Right atrium auricular region (tissue), 2 donors: ENCODE results near the gene PSMB11. TPM values are rescaled to one million over a fixed set of nuclear protein-coding genes. Genes with fewer than 3 reads are reported as not detected.
A peak's percentile ranks its signal among the peaks of the same experiment; 100 is the strongest.

Source experiments
- DNase-seq: peaks from one replicate; pipeline ENCODE4 v3.0.0-alpha.2; 2019; ENCODE audit warnings: low spot score
- H3K27ac ChIP-seq, 2 donors: fragments of 200-600 bp; sonication (generic); 1 replicate in 1 of 2; 2 replicates in 1 of 2; pipeline ENCODE4 v1.5.1; 2016 to 2019
- H3K27me3 ChIP-seq, 2 donors: fragments of 200-600 bp; sonication (generic); one replicate each; pipeline versions ENCODE4 v1.5.1 to v1.6.0; 2017 to 2019
- H3K36me3 ChIP-seq: fragments of 200-600 bp; sonication (generic); one replicate; pipeline ENCODE4 v1.5.1; 2016
- H3K4me1 ChIP-seq, 2 donors: fragments of 200-600 bp; sonication (generic); one replicate each; pipeline versions ENCODE4 v1.5.1 to v1.6.0; 2017 to 2019
- H3K4me3 ChIP-seq, 2 donors: fragments of 200-600 bp; sonication (generic); 1 replicate in 1 of 2; 2 replicates in 1 of 2; pipeline ENCODE4 v1.5.1; 2017 to 2019; ENCODE audit warnings: mild to moderate bottlenecking in 1 of 2, moderate library complexity in 1 of 2
- H3K9me3 ChIP-seq, 2 donors: fragments of 200-600 bp; sonication (generic); one replicate each; pipeline ENCODE4 v1.5.1; 2019
- CTCF ChIP-seq, 2 donors: fragments of 200-600 bp; sonication (generic); IDR thresholded peaks; one replicate each; pipeline ENCODE4 v1.5.1; 2019; ENCODE audit warnings: antibody characterized with exemption in 2 of 2
- total RNA-seq, 2 donors: library from RNA; depleted of rRNA; stranded (reverse); fragments of >200 nt; gene quantifications; one replicate each; pipeline ENCODE4 v1.1.0, GENCODE V29; 2016

PSMB11 gene
- total RNA-seq, 2 donors from 2014 or later = not detected

GRCh38 chr14:23077962-23078361 is 36.0 kb downstream of the PSMB11 start:
- no peak for TF ChIP-seq CTCF (IDR thresholded peaks at IDR 0.05)
- Histone ChIP-seq H3K36me3 (peaks cover 90% of the 10 kb centered on the region), H3K27ac (peak overlapping the region; percentile 27 to 42), H3K4me3 (no peak overlapping the region), H3K4me1 (peaks cover 0 to 34% of the 10 kb centered on the region in 2 donors), H3K27me3 (no peaks in the 10 kb centered on the region), H3K9me3 (no peaks in the 10 kb centered on the region)
- DNase-seq = no peak

- no peak overlapping the region for H3K4me3 ChIP-seq
- DNase-seq = peak; percentile 91
- peak overlapping the region; percentile 27 to 42 for H3K27ac ChIP-seq
- no peaks in the 10 kb centered on the region for H3K27me3 ChIP-seq
- TF ChIP-seq CTCF (IDR thresholded peaks at IDR 0.05) = no peak
- H3K9me3 ChIP-seq = no peaks in the 10 kb centered on the region
- peaks cover 89% of the 10 kb centered on the region for H3K36me3 ChIP-seq
- peaks cover 0 to 32% of the 10 kb centered on the region in 2 donors for H3K4me1 ChIP-seq
Observed at GRCh38 chr14:23078692-23079116, 36.7 kb downstream of the PSMB11 start.

GRCh38 chr14:23079716-23080115 is 37.7 kb downstream of the PSMB11 start:
- no peaks in the 10 kb centered on the region for H3K27me3 ChIP-seq
- peak overlapping the region; percentile 27 to 38 for H3K27ac ChIP-seq
- no peak for TF ChIP-seq CTCF (IDR thresholded peaks at IDR 0.05)
- peaks cover 89% of the 10 kb centered on the region for H3K36me3 ChIP-seq
- peaks cover 0 to 32% of the 10 kb centered on the region in 2 donors for H3K4me1 ChIP-seq
- no peak for DNase-seq
- no peak overlapping the region for H3K4me3 ChIP-seq
- no peaks in the 10 kb centered on the region for H3K9me3 ChIP-seq

- no peak for DNase-seq
- no peak overlapping the region for H3K27ac ChIP-seq
- H3K27me3 ChIP-seq = no peaks in the 10 kb centered on the region
- TF ChIP-seq CTCF (IDR thresholded peaks at IDR 0.05) = no peak
- H3K4me3 ChIP-seq = no peak overlapping the region
- no peaks in the 10 kb centered on the region for H3K9me3 ChIP-seq
- peaks cover 89% of the 10 kb centered on the region for H3K36me3 ChIP-seq
- peaks cover 0 to 32% of the 10 kb centered on the region in 2 donors for H3K4me1 ChIP-seq
Observed at GRCh38 chr14:23080474-23080873, 38.5 kb downstream of the PSMB11 start.

GRCh38 chr14:23085458-23085857 is 43.4 kb downstream of the PSMB11 start:
- H3K27me3 ChIP-seq = no peaks in the 10 kb centered on the region
- TF ChIP-seq CTCF (IDR thresholded peaks at IDR 0.05) = no peak
- peaks cover 83% of the 10 kb centered on the region for H3K36me3 ChIP-seq
- peaks cover 0 to 12% of the 10 kb centered on the region in 2 donors for H3K4me1 ChIP-seq
- no peak overlapping the region for H3K27ac ChIP-seq
- no peaks in the 10 kb centered on the region for H3K9me3 ChIP-seq
- DNase-seq = no peak
- no peak overlapping the region for H3K4me3 ChIP-seq

GRCh38 chr14:23086565-23086964 is 44.6 kb downstream of the PSMB11 start:
- no peak for DNase-seq
- Histone ChIP-seq H3K4me1 (peaks cover 0 to 14% of the 10 kb centered on the region in 2 donors), H3K27ac (no peak overlapping the region), H3K9me3 (no peaks in the 10 kb centered on the region), H3K27me3 (no peaks in the 10 kb centered on the region), H3K4me3 (no peak overlapping the region), H3K36me3 (peaks cover 79% of the 10 kb centered on the region)
- TF ChIP-seq CTCF (IDR thresholded peaks at IDR 0.05) = no peak
